Stimulated activated CD8-positive, alpha-beta memory T cell treated with anti-CD3 and anti-CD28 coated beads, Interleukin-2, amount 100 ng/mL, for 1 hour (primary cell): Measurements from ENCODE around the gene CCDC83.
"Not testable (repeated sequence)": the region's sequence is repeated elsewhere in the genome, so short reads cannot be mapped to it uniquely, and the experiment has no call there.

Source experiments
- DNase-seq, 2 donors: peaks; one replicate each; pipeline ENCODE4 v3.0.0-alpha.2; 2020; ENCODE audit warnings: low read depth in 2 of 2

The CCDC83 gene

DNA sequence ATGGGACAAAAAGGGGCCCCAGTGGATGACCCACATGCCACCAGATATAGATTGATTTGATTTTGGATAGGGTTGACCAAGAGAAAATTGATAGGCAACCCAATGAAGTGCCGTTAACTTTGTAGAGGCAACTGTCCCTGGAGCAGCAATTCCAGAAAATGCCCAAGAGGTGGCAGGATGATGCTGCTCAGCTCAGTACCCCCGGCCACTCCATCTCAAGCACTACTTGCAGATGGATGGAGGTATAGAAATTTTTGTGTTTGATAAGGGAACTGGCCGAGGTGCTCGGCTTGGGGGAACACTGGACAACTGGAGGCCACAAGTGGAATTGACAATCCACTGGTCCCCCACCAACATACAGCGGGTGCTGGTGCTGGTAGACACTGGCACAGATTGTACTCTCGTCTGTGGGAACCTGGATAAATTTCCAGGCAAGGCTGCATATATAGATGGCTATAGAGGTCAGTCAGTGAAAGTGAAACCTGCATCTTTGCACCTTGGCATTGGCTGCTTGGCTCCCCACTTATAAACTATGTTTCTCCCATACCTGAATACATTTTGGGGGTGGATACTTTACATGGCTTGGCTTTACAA lies 86.3 kb downstream of the CCDC83 start:
- DNase-seq: no peak

DNA sequence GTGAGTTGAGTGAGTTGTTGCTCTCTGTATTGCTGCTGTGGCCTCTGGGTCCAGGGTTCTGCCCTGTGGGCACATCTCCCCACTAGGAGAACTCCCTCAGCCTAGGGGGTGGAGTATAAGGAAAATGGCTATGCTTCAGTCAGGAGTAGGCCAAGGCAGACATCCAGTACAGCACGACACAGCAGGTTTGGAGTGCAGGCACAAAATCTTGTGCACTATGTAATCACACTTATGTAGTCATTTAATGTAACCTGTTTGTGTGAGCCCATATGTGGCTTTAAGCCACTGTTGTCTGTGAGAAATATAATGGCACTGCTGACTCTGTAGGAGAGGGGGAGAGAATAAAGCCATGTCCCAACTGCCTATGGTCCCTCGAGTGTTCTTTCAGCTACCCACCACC lies 90.1 kb downstream of the CCDC83 start:
- DNase-seq: no peak

DNA sequence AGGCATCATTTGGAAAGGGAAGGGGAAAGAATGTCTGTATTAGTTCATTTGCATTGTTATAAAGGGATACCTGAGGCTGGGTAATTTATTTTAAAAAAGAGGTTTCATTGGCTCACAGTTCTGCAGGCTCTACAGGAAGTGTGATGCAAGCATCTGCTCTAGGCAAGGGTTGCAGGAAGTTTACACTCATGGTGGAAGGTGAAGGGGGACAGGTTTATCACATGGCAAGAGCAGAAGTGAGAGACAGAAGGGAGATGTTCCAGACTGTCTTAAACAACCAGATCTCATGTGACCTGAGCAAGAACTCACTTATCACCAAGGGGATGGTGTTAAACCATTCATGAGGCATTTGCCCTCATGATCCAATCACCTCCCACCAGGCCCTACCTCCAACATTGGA lies 90.6 kb downstream of the CCDC83 start:
- no peak for DNase-seq

DNA sequence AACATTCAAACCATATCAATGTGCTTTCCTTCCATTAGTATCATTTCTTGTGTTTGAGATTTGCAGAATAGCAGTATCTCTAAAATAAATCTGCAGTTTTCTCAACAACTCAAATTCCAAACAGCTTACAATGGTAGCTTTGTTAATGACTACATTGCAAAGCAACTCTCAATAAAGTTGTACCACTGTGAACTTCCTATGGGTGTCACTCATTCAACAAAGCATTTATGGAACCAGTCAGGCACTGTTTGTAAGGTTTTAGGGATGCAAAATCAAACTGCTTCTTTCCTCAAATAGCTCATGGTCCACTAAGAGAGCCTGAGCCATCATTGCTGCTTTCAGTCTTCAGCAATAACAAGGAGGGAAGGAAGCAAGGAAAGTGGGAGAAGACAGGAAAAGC lies 91.0 kb downstream of the CCDC83 start:
- DNase-seq: no peak

GRCh38 chr11:85947431-85948272 lies 92.5 kb downstream of the CCDC83 start:
- DNase-seq: no peak

- DNase-seq: no peak
These were observed 93.7 kb downstream of the CCDC83 start for GRCh38 chr11:85948884-85949283.

DNA sequence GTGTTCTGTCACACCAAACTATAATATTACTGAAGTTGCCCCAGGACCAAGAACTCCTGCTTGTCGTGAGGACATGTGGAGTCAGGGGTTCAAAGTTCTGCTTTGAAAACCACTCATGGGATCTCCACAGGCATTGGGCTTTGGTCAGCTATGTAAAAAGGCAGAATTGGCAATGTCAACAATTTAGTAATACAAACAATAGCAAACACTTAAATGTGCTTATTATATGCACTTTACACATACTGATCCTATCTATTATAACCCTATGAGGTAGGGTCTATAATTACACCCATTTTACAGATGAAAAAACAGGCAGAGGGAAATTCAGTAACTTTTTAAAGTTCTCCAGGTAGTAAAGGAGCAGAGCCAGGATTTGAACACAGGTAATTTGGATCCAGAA lies 94.6 kb downstream of the CCDC83 start:
- DNase-seq: no peak

GRCh38 chr11:85950317-85951048 lies 95.3 kb downstream of the CCDC83 start:
- no peak for DNase-seq

GRCh38 chr11:85951049-85951405 lies 95.8 kb downstream of the CCDC83 start:
- no peak for DNase-seq

- DNase-seq: no peak
These were observed 96.4 kb downstream of the CCDC83 start for GRCh38 chr11:85951428-85952107.

GRCh38 chr11:85952108-85952485 lies 96.9 kb downstream of the CCDC83 start:
- DNase-seq: not testable (repeated sequence)

DNA sequence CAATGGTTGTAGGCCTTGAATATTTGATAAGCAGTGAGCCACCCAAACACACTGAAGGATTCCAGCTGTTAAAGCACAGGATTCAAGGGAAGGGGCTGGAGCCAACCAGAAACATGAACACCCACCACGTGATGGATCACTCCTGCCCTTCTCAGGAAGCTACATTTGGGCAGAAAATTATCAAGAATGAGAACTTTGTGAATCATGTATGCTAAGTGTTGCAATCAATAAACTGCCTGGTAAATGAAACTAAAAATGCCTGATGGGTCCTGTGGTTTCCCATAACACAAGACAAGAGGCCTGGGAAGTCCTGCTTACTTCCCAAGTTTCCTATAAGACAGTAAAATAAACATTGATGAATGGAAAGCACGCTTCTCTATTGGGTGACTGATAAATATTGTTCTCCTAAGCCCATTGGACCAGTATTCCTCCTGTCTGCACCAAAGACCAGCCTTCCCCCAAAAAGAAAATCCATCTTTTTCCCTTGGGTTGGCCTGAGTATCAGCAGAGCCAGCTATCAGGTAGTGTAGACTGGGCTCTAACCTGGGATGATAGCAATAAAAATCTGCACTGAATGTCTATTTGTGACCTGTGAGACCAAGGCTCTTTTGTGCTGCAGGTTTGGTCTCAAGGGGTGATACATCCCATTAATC lies 98.4 kb downstream of the CCDC83 start:
- no peak for DNase-seq

DNA sequence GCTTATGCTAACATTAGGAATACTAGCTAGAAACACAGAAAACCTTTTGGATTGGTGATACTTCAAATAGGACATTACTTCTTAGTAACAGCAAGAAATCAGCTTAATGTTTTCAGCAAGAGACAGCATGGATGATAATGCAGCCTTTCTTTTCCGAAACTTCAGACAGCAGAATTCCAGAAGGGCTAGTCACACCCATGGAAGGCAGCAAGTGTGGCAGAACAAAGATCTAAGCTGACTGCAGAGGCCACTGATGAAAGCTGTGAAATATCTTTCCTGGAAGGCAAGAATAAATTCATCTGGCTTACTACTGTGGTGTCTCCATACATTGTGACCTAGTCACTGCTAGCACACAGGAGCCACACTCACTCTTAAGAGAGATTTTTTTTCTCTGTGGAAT lies 100.3 kb downstream of the CCDC83 start:
- no peak for DNase-seq

DNA sequence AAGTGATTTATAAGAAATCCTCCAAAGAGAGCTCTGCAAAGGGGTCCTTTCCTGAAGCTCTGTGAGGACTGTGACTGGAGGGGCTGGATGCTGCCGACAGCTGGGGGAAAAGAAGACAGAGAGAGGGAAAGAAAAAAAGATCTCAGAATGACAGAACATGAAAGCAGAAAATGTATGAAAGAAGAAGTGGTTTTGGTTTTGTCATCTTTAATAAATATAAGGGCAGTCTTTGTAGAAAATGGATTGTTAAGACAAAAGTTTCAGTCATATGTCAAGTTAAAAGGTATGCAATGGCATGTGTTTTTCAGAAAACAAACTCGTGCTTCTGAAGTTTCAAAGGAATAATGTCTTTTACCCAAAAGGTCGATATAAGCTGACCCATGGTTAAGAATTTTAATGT lies 105.5 kb downstream of the CCDC83 start:
- DNase-seq: no peak

- DNase-seq: no peak
These were observed 105.9 kb downstream of the CCDC83 start for GRCh38 chr11:85961130-85961529.

DNA sequence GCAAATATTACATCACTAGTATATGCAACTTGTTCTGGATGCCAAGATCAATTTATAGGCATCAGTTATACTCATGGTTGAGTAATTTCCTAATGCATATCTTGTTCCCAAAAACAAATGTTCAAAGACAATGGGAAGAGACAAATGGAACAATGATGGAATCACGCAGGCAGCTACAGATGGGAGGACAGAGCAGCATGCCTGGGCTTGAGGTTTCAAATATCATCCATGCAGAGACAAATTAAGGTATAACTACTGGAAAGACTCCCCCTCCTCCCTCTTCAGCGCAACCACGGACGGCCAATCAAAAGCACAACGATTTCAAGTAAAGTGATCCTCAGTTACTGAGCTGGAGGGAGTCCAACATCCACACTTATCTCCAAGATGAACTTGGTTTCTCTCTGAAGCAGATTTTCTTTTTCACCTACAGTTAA lies 106.8 kb downstream of the CCDC83 start:
- no peak for DNase-seq

DNA sequence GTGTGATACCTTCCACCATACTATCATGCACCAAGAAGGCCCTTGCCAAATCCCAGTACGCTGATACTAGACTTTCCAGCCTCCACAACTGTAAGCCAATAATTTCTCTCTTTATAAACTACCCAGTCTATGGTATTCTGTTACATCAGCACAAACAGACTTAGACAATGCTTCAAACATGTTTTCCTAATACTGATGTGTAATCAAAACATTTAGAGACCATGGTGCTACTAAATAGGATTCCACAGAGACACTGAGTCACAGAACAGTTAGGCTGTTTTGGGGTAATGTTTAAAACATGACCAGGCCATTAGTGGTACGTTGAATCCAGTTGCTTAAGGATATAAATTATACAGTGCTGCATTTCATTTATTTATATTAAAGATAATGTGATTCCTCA lies 110.0 kb downstream of the CCDC83 start:
- DNase-seq: no peak

- DNase-seq: no peak
These were observed 112.3 kb downstream of the CCDC83 start for GRCh38 chr11:85967457-85967856.
